A549 (cell line): ENCODE measurements around the gene HEG1. TPM values are rescaled to one million over a fixed set of nuclear protein-coding genes. Genes with fewer than 3 reads are reported as not detected.
"Not testable (repeated sequence)": the region's sequence is repeated elsewhere in the genome, so short reads cannot be mapped to it uniquely, and the experiment has no call there.

Source experiments
- ATAC-seq, 2 experiments: fragments of 200-7000 bp in 1 of 2; fragments of >200 bp in 1 of 2; cut with Nextera tagmentation in 1 of 2; cut with Tn5 transposase in 1 of 2; 3 replicates each; pipeline versions ENCODE4 v1.8.0 to v1.9.1; 2018 to 2020; ENCODE audit warnings: mild to moderate bottlenecking in 1 of 2, moderate library complexity in 1 of 2
- CTCF ChIA-PET: fragments of 300-600 bp; sonication (Branson Sonifier 250); formaldehyde crosslinking; extraction: SDS; loops from one replicate; lab custom pipeline; 2021; ENCODE audit warnings: antibody characterized with exemption, inconsistent platforms; lab: Yijun Ruan, JAX
- POLR2A ChIA-PET: fragments of 350-600 bp; formaldehyde crosslinking; extraction: SDS; loops from one replicate; lab custom pipeline; 2021; ENCODE audit warnings: antibody characterized with exemption, inconsistent platforms; lab: Yijun Ruan, JAX
- DNase-seq, 2 experiments: peaks; one replicate each; pipeline versions ENCODE4 v3.0.0 to v3.0.0-alpha.2; 2011 to 2016; ENCODE audit warnings: low read depth in 1 of 2, low spot score in 1 of 2
- FAIRE-seq: peaks from 2 replicates; lab custom pipeline; 2011; peaks lifted over from hg19 to GRCh38; lab: Jason Lieb, UNC
- H3K27ac ChIP-seq, 2 experiments: fragments of >200 bp; sonication (Bioruptor Twin); formaldehyde crosslinking; 3 replicates each; pipeline ENCODE4 v1.5.1; 2016 to 2017
- H3K4me1 ChIP-seq: fragments of >200 bp; sonication (Bioruptor Twin); formaldehyde crosslinking; 3 replicates; pipeline ENCODE4 v1.6.1; 2016
- H3K4me2 ChIP-seq: fragments of >200 bp; sonication (Bioruptor Twin); formaldehyde crosslinking; 3 replicates; pipeline ENCODE4 v1.6.1; 2016
- H3K4me3 ChIP-seq: fragments of >200 bp; sonication (Bioruptor Twin); formaldehyde crosslinking; 3 replicates; pipeline ENCODE4 v1.5.1; 2016
- H3K9me3 ChIP-seq: fragments of >200 bp; sonication (Bioruptor Twin); formaldehyde crosslinking; 3 replicates; pipeline ENCODE4 v1.6.1; 2016
- BCL3 ChIP-seq: fragments of >200 bp; sonication (Bioruptor Twin); formaldehyde crosslinking; IDR thresholded peaks from 3 replicates; pipeline ENCODE4 v1.6.1; 2016
- BHLHE40 ChIP-seq: IDR thresholded peaks from 2 replicates; pipeline ENCODE4 v1.6.1; 2012; ENCODE audit warnings: low read depth, low read length, inconsistent platforms
- E2F6 ChIP-seq: IDR thresholded peaks from 2 replicates; pipeline ENCODE4 v1.6.1; 2012; ENCODE audit warnings: low read depth, borderline replicate concordance
- EHF ChIP-seq: fragments of 250-450 bp; sonication (Bioruptor Pico); IDR thresholded peaks from 2 replicates; pipeline ENCODE4 v1.5.0; 2020; ENCODE audit warnings: mild to moderate bottlenecking
- ESRRA ChIP-seq: fragments of 150-350 bp; IDR thresholded peaks from 2 replicates; pipeline ENCODE4 v1.6.1; 2014; ENCODE audit warnings: mild to moderate bottlenecking, low read length, borderline replicate concordance
- FOSL2 ChIP-seq, 2 experiments: fragments of 450-650 bp in 1 of 2; fragments of >200 bp in 1 of 2; sonication (Bioruptor Twin) in 1 of 2; formaldehyde crosslinking; IDR thresholded peaks; 2 replicates each; pipeline versions ENCODE4 v1.5.0 to v1.6.1; 2016 to 2020; ENCODE audit warnings: mild to moderate bottlenecking in 1 of 2, moderate library complexity in 1 of 2
- GATA3 ChIP-seq: IDR thresholded peaks from 2 replicates; pipeline ENCODE4 v1.6.1; 2012; ENCODE audit warnings: borderline replicate concordance
- HDAC2 ChIP-seq: fragments of 200-600 bp; sonication (generic); IDR thresholded peaks from 2 replicates; pipeline ENCODE4 v1.6.1; 2016
- HOXB13 ChIP-seq: fragments of 250-450 bp; sonication (Bioruptor Pico); IDR thresholded peaks from 2 replicates; pipeline ENCODE4 v1.5.0; 2020; ENCODE audit warnings: low read depth, mild to moderate bottlenecking, moderate library complexity
- HOXB5 ChIP-seq: fragments of 250-450 bp; sonication (Bioruptor Pico); IDR thresholded peaks from 2 replicates; pipeline ENCODE4 v1.5.0; 2020; ENCODE audit warnings: mild to moderate bottlenecking, moderate library complexity
- JUN ChIP-seq, 2 experiments: fragments of >200 bp; sonication (Bioruptor Twin); formaldehyde crosslinking; IDR thresholded peaks; 2 replicates in 1 of 2; 3 replicates in 1 of 2; pipeline ENCODE4 v1.6.1; 2016 to 2017
- MAX ChIP-seq: IDR thresholded peaks from 2 replicates; pipeline ENCODE4 v1.6.1; 2012
- NPAS2 ChIP-seq: fragments of 250-450 bp; sonication (Bioruptor Pico); IDR thresholded peaks from 2 replicates; pipeline ENCODE4 v1.8.0; 2022; ENCODE audit warnings: mild to moderate bottlenecking, moderate library complexity, borderline replicate concordance
- NR3C1 ChIP-seq: fragments of >200 bp; sonication (Bioruptor Twin); formaldehyde crosslinking; IDR thresholded peaks from 3 replicates; pipeline ENCODE4 v1.6.1; 2017
- PBX3 ChIP-seq: IDR thresholded peaks from 2 replicates; pipeline ENCODE4 v1.6.1; 2012
- POLR2A ChIP-seq: IDR thresholded peaks from 2 replicates; pipeline ENCODE4 v1.6.1; 2012; ENCODE audit warnings: mild to moderate bottlenecking, low read length
- POLR2AphosphoS2 ChIP-seq: conservative IDR thresholded peaks from 2 replicates; pipeline ENCODE4 v1.6.1; 2012; ENCODE audit warnings: low read length, improper control_type of control experiment, inconsistent platforms
- SMC3 ChIP-seq: fragments of >200 bp; sonication (Bioruptor Twin); formaldehyde crosslinking; IDR thresholded peaks from 3 replicates; pipeline ENCODE4 v1.6.1; 2018; ENCODE audit warnings: inconsistent platforms
- SREBF2 ChIP-seq: fragments of 450-650 bp; IDR thresholded peaks from 2 replicates; pipeline ENCODE4 v1.6.1; 2014; ENCODE audit warnings: mild to moderate bottlenecking, moderate library complexity
- TP53 ChIP-seq: fragments of 250-450 bp; sonication (Bioruptor Pico); IDR thresholded peaks from 2 replicates; pipeline ENCODE4 v1.5.0; 2021; ENCODE audit warnings: mild to moderate bottlenecking, moderate library complexity
- WGBS: methylation state at CpG from one replicate; pipeline ENCODE4 v1.1.6; 2017; ENCODE audit errors: missing lambda C conversion rate; 5-methylcytosine and 5-hydroxymethylcytosine counted together
- polyA plus RNA-seq, 4 experiments: library from polyadenylated mRNA; depleted of rRNA in 3 of 4; stranded (reverse); fragments of >200 nt; fragmentation: RNase III in 1 of 4; extraction: RNeasy Plus Mini Kit Qiagen cat#74134 plus additional on column Dnase treatment in 1 of 4; gene quantifications; 2 replicates in 3 of 4; 3 replicates in 1 of 4; pipeline ENCODE4 v1.2.3, GENCODE V29; 2011 to 2017

Gene HEG1
- polyA plus RNA-seq, 2 of the 4 experiments (the other 2 are of a cell fraction): 5.4 to 5.6 TPM

- POLR2A ChIA-PET: interaction anchor here (0.6 kb wide), 1 partner anchor 87 kb away, joined by 4 read pairs; no protein-coding TSS in a partner anchor
Measured at GRCh38 chr3:124962403-124962940, 93.3 kb downstream of the HEG1 start.

GRCh38 chr3:124960698-124961097 is 95.1 kb downstream of the HEG1 start:
- DNase-seq (no peak), FAIRE-seq (no peak), ATAC-seq (no peak)
- no peak overlapping the region for H3K4me2 ChIP-seq
- peaks cover 2% of the 10 kb centered on the region; the same call in 1 of the 3 replicates for H3K9me3 ChIP-seq
- ChIA-PET POLR2A (no interaction called here), CTCF (interaction anchor here (1.4 kb wide), 1 partner anchor 33 kb away, joined by 4 read pairs; no protein-coding TSS in a partner anchor)
- H3K4me3 ChIP-seq: no peak overlapping the region
- no peak for TF ChIP-seq POLR2A
- no peak for TF ChIP-seq SREBF2
- TF ChIP-seq TP53 (CRISPR knock-in tag): no peak
- no peak for TF ChIP-seq NPAS2 (CRISPR knock-in tag)
- TF ChIP-seq HOXB5 (CRISPR knock-in tag): no peak
- no peak for TF ChIP-seq HOXB13
- TF ChIP-seq BHLHE40: no peak
- TF ChIP-seq HDAC2: no peak
- 74% methylated on average over 5 of the region's 5 CpGs for WGBS
- H3K27ac ChIP-seq: no peak overlapping the region
- H3K4me1 ChIP-seq: 0 out of 3 replicates have a peak, but pooled peaks cover 4% of the 10 kb centered on the region

More at GRCh38 chr3:124962403-124962940, 93.3 kb downstream of the HEG1 start:
- CTCF ChIA-PET: interaction anchor here (1.0 kb wide), 1 partner anchor 8 kb away, joined by 3 read pairs; no protein-coding TSS in a partner anchor
- no peak for TF ChIP-seq SMC3
- no peak for TF ChIP-seq POLR2AphosphoS2
- no peak for TF ChIP-seq HOXB5 (CRISPR knock-in tag)
- no peak for TF ChIP-seq FOSL2 (IDR thresholded peaks at IDR 0.05)
- no peak for TF ChIP-seq FOSL2 (CRISPR knock-in tag; IDR thresholded peaks at IDR 0.05)
- TF ChIP-seq EHF (CRISPR knock-in tag): no peak
- TF ChIP-seq MAX: no peak
- no peak for TF ChIP-seq E2F6
- TF ChIP-seq BCL3: no peak
- TF ChIP-seq ESRRA: no peak
- TF ChIP-seq PBX3: no peak
- 97% methylated on average over 2 of the region's 2 CpGs for WGBS
- DNase-seq: no peak
- Histone ChIP-seq H3K4me1 (0 out of 3 replicates have a peak, but pooled peaks cover 4% of the 10 kb centered on the region), H3K27ac (no peak overlapping the region), H3K4me3 (no peak overlapping the region), H3K4me2 (no peak overlapping the region), H3K9me3 (no peaks in the 10 kb centered on the region)
- no peak for ATAC-seq
- FAIRE-seq: no peak

GRCh38 chr3:124960105-124960504 is 95.7 kb downstream of the HEG1 start:
- FAIRE-seq (no peak), ATAC-seq (no peak), DNase-seq (no peak)
- TF ChIP-seq JUN (IDR thresholded peaks at IDR 0.05) (no peak), NR3C1 (no peak), BCL3 (no peak), GATA3 (no peak), POLR2A (no peak)
- Histone ChIP-seq H3K27ac (no peak overlapping the region), H3K9me3 (peaks cover 3% of the 10 kb centered on the region; the same call in 1 of the 3 replicates), H3K4me2 (no peak overlapping the region), H3K4me3 (no peak overlapping the region), H3K4me1 (no peaks in the 10 kb centered on the region)
- POLR2A ChIA-PET: no interaction called here
- CTCF ChIA-PET: no interaction called here
- WGBS: 68% methylated on average over 3 of the region's 3 CpGs

GRCh38 chr3:124957951-124958350 is 97.8 kb downstream of the HEG1 start:
- DNase-seq, POLR2A ChIA-PET, H3K4me2 ChIP-seq, CTCF ChIA-PET, H3K27ac ChIP-seq, H3K4me1 ChIP-seq, H3K4me3 ChIP-seq, H3K9me3 ChIP-seq, ATAC-seq, FAIRE-seq: not testable (repeated sequence)
- WGBS: 91% methylated on average over 4 of the region's 4 CpGs
